ENCODE measurements around the gene TYW1B.
"Not testable (repeated sequence)": the region's sequence is repeated elsewhere in the genome, so short reads cannot be mapped to it uniquely, and the experiment has no call there.

- not testable (repeated sequence) for TF ChIP-seq ELF4 (IDR thresholded peaks at IDR 0.05); LEF1 (IDR thresholded peaks at IDR 0.05; ENCODE audit: borderline replicate concordance)
Measured at GRCh38 chr7:72790698-72791060, 37.3 kb downstream of the TYW1B start.

All from HEK293T (cell line).